Activated T-cell treated with anti-CD3 and anti-CD28 coated beads for 48 hours (primary cell): Measurements from ENCODE around the gene MTNR1A.

Experiments
- DNase-seq: peaks from one replicate; pipeline ENCODE4 v3.0.0-alpha.2; 2020; ENCODE audit warnings: low read depth

MTNR1A gene

DNA sequence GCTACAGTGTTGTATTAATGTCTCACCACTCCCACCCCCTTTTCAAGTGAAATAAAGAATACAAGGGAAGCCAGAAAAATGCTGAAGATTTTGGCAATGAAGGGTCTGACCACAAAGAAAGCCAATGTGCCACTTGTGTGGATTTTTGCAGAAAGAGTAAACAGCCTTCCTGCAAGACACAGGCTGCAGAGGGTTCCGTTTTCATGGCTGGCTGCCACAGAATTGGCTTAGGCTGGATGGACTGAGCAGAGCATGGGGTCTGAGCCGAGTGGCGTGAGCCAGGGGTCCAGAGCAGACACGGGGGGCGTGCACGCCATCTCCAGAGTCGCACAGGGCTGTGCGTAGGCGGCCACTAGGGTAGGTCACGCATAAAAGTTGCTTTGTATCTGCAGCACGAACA is 69.2 kb downstream of the MTNR1A start:
- DNase-seq, result no peak

GRCh38 chr4:186485561-186486062 is 69.8 kb downstream of the MTNR1A start:
- DNase-seq, result no peak

DNA sequence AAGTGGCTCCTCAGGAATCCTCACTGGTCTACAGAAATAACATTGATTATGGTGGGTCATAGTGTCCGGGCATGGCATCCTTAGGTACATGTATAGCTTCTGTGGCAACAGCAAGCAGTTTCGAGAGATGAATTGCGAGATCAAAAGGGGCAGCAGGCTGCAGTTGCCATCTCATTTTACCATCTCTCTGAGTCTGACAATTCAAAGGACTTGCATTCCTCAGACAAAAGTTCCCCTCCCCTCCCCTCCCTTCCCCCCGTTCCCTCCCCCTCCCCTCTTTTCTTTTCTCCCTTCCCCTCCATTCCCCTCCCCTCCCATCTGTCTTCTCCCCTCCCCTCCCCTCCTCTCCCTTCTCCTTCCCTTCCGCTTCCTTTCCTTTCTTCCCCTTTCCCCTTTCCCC is 70.2 kb downstream of the MTNR1A start:
- no peak for DNase-seq

GRCh38 chr4:186483656-186484055 is 71.7 kb downstream of the MTNR1A start:
- DNase-seq, result no peak
